ENCODE data around the gene ZNF195. TPM values are rescaled to one million over a fixed set of nuclear protein-coding genes. Genes with fewer than 3 reads are reported as not detected.
"Not testable (repeated sequence)": the region's sequence is repeated elsewhere in the genome, so short reads cannot be mapped to it uniquely, and the experiment has no call there.

The ZNF195 gene
- total RNA-seq, 1 experiment from 2014 or later, result 49.2 TPM

GRCh38 chr11:3328503-3328902 lies 50.4 kb downstream of the ZNF195 start:
- BruUV-seq (replicated peaks); DNase-seq (ENCODE audit: low spot score); H3K27me3 ChIP-seq (replicated peaks; ENCODE audit: insufficient read depth, low read depth, low read length, poor library complexity); H3K9me3 ChIP-seq (ENCODE audit: low read depth, low read length, poor library complexity, severe bottlenecking); POLR2A ChIA-PET (ENCODE audit: low non-redundant PET); H3K27ac ChIP-seq (ENCODE audit: low read depth, low read length, poor library complexity, severe bottlenecking); H3K36me3 ChIP-seq (ENCODE audit: insufficient read depth, low read length, poor library complexity, severe bottlenecking); H3K4me1 ChIP-seq (ENCODE audit: insufficient read depth, low read length, poor library complexity, severe bottlenecking); intact Hi-C loops (cut with micrococcal nuclease; ENCODE audit: unreplicated experiment); H3K4me3 ChIP-seq (ENCODE audit: low read depth, low read length, poor library complexity, severe bottlenecking); CTCF ChIA-PET: not testable (repeated sequence)

- H3K4me3 ChIP-seq (ENCODE audit: low read depth, low read length, poor library complexity, severe bottlenecking); POLR2A ChIA-PET (ENCODE audit: low non-redundant PET); intact Hi-C loops (cut with micrococcal nuclease; ENCODE audit: unreplicated experiment); H3K9me3 ChIP-seq (ENCODE audit: low read depth, low read length, poor library complexity, severe bottlenecking); H3K4me1 ChIP-seq (ENCODE audit: insufficient read depth, low read length, poor library complexity, severe bottlenecking); H3K36me3 ChIP-seq (ENCODE audit: insufficient read depth, low read length, poor library complexity, severe bottlenecking); BruUV-seq (replicated peaks); H3K27me3 ChIP-seq (replicated peaks; ENCODE audit: insufficient read depth, low read depth, low read length, poor library complexity); H3K27ac ChIP-seq (ENCODE audit: low read depth, low read length, poor library complexity, severe bottlenecking); DNase-seq (ENCODE audit: low spot score); CTCF ChIA-PET: not testable (repeated sequence)
Measured at GRCh38 chr11:3326450-3326849, 52.5 kb downstream of the ZNF195 start.

GRCh38 chr11:3324724-3325123 lies 54.2 kb downstream of the ZNF195 start:
- CTCF ChIA-PET; H3K27ac ChIP-seq (ENCODE audit: low read depth, low read length, poor library complexity, severe bottlenecking); POLR2A ChIA-PET (ENCODE audit: low non-redundant PET); H3K4me1 ChIP-seq (ENCODE audit: insufficient read depth, low read length, poor library complexity, severe bottlenecking); H3K36me3 ChIP-seq (ENCODE audit: insufficient read depth, low read length, poor library complexity, severe bottlenecking); intact Hi-C loops (cut with micrococcal nuclease; ENCODE audit: unreplicated experiment); DNase-seq (ENCODE audit: low spot score); H3K27me3 ChIP-seq (replicated peaks; ENCODE audit: insufficient read depth, low read depth, low read length, poor library complexity); BruUV-seq (replicated peaks); H3K4me3 ChIP-seq (ENCODE audit: low read depth, low read length, poor library complexity, severe bottlenecking); H3K9me3 ChIP-seq (ENCODE audit: low read depth, low read length, poor library complexity, severe bottlenecking): not testable (repeated sequence)

Other genes with a start within 250 kb of the ZNF195 start
- gene OSBPL5, start 213.8 kb downstream of the ZNF195 start, total RNA-seq (2021), result 28.4 and 30.1 TPM in 2 replicates
- not detected in 2 replicates for gene MRGPRG, start 160.3 kb downstream of the ZNF195 start, total RNA-seq (2021)
- gene MRGPRE, start 146.7 kb downstream of the ZNF195 start, total RNA-seq (2021), result not detected in 2 replicates

Measured in A673 (cell line).